GM18505 (cell line): Measurements from ENCODE around the gene TCEA3.

ENCODE experiments used
- ATAC-seq: cut with Tn5 transposase; IDR thresholded peaks from one replicate; pipeline ENCODE4 v1.9.1; 2021; ENCODE audit not compliant: unreplicated experiment
- POLR2A ChIP-seq: IDR thresholded peaks from 4 replicates; pipeline ENCODE4 v1.6.1; 2011; ENCODE audit warnings: borderline replicate concordance; ENCODE audit not compliant: insufficient read depth, insufficient read length; ENCODE audit errors: extremely low read depth

The TCEA3 gene

DNA sequence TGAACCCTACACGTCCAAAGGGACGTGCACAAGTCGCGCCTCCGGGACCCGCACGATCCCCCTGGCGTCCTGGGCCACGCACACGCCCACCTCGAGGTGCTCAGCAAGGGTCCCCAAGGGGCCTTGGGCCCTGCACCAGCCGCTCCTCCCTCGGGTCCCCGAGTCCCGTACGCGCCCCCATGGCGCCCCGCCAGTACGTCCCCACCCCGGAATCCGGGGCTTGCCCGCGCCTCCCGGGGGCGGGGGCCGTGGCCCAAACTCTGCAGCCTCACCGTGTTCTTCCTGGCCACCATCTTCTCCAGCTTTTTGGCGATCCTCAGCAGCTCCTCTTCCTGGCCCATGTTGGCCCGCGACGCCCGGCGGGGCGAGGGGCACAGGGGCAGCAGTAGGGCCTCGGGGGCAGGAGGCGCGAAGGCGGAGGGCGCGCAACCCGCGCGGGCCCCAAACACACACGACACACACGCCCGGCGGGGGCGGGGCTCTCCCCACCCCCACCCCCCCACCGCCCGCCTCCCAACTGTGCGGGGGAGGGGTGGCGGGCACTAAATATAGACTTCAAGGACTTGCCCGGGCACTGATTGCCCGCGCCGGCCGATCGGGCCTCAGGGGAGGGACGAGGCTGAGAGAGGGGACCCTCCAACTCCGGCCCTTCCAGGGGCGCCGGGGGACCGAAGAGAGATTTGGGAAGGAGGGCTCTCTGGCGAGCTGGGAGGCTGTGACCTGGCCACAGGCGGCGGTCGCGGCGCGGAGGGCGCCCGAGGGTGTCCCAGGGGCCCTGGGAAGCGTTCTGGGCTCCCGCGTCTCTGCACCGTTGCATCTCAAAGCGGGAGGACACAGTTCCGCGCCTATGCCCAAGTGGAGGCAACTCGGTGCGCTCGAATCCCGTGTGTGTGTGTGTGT lies at the start of gene TCEA3:
TCEA3 (minus strand) TSS at position 456 of the 900 bp plus-strand sequence; CDS start at position 341, 115 bp downstream.
- no peak for ATAC-seq
- TF ChIP-seq POLR2A = no peak

DNA sequence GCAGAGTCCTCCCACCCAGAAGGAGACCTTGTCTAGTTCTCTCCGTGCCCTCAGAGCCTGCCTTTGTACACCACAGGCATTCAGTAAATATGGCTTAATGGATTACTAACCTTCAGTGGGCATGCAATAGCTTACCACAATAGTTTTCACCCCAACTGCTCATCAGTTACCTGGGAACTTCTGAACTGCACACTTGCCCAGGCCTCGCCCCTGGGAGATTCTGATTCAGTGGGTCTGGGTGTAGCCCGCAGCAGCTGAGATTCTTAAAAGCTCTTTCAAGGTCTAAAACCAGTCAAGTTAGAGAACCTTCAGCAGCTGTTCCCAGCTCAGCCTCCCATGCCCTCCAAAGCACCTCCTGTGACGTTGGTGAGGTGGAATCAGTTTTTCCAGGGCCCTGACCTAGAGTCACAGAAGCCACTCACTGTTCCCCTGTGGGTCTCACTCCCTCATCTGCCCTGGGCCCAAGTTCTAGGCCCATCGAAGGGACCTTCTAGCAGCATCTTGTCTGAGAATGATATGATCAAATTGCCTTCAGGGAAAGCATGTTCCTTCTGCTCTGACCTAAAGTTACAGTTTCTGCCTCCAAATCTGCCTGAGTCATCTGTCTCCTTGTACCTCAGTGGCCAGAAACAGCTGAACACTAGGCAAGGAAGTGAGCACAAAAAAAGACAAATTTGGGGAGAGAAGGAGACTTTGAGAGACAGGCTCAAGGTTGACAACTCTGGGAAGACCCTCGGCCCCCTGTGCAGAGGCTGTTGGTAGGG lies 48.7 kb upstream of the TCEA3 start:
- TF ChIP-seq POLR2A = no peak
- no peak for ATAC-seq

DNA sequence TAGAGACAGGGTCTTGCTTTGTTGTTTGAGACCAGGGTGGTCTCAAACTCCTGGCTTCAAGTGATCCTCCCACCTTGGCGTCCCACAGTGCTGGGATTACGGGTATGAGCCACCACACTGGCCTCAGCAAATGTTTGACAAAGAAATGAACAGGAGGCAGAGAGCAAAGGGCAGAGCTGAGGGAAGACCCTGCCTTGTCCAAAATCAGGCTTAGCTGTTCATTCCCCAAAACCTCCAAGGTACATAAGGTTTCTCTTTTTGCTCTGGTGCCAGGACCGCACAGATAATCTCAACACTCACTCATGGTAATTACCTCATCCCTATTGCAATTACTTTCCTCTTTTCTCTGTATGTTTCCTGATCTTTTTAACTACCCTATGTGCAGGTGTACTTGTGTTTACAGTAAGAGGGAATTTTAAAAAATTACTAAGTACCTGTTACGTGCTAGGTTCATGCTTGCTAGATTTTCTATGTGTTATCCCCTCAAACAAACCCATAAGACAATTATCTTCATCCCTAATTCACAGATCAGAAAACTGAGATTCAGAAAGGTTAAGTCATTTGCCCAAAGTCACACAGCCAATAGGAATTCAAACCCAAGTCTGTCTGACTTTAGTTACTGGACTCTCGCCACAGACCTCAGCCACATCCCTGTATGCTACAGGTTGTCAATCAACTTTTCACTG lies 47.9 kb upstream of the TCEA3 start:
- no peak for ATAC-seq
- TF ChIP-seq POLR2A = no peak

DNA sequence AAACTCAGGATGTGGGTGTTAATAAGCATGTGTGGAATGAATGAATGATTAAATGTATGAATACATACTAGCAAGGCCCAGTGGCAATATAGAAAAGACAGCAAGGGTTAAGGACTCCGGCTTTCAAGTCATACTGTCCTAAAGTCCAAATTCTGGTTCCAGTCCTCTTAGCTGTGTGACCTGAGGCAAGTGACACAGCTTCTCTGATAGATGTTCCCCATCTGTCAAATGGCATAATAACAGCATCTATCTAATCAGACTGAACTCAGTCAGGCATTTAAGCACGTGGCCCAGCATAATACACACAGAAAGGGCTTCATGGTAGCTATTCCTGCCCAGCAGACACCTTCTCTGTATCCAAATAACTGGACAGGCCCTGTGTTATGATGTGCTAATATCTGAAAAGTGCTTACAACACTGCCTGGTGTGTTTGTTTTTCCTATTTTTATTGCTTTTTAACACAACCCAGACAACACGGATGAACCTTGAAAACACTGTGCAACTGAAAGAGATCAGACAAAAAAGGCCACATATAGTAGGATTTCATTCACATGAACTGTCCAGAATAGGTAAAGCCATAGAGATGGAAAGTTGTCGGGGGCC lies 47.0 kb upstream of the TCEA3 start:
- TF ChIP-seq POLR2A = no peak
- no peak for ATAC-seq

DNA sequence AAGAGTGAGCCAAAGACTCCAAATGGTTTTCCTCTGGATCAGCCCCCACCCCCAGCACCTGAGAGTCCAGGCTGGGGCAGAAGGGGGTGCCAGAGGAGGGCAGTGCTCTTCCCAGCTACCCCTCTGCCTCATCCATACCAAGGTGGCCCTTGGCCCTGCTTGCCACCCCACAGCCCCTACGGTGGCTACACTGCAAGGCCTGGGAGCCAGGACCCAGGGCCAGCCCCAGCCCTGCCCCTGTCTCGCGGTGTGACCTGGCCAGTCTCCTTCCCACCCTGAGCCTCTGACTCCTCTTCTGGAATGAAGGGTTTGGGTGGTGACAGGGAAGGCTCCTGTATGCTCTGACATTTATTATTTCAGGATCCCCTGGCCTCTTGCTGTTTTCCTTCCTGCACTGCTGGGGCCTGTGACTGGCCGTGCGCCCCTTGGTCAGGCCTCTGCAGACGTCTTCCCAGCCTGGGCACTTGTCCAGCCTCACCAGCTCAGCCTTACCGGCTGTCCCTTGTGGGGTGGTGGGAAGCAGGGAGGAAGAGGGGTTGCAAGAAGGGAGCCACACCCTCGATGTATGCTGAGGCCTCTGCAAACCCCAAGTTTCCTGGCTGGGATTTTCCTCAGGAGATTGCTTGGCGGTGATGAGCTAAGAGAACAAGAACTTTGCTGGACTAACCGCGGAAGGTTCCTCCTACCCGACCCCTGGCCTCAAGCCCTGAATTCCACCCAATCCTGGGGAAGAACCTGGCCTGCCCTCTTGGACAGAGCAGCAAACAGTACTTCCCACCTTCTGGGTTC lies 45.9 kb upstream of the TCEA3 start:
- TF ChIP-seq POLR2A = no peak
- ATAC-seq = no peak

DNA sequence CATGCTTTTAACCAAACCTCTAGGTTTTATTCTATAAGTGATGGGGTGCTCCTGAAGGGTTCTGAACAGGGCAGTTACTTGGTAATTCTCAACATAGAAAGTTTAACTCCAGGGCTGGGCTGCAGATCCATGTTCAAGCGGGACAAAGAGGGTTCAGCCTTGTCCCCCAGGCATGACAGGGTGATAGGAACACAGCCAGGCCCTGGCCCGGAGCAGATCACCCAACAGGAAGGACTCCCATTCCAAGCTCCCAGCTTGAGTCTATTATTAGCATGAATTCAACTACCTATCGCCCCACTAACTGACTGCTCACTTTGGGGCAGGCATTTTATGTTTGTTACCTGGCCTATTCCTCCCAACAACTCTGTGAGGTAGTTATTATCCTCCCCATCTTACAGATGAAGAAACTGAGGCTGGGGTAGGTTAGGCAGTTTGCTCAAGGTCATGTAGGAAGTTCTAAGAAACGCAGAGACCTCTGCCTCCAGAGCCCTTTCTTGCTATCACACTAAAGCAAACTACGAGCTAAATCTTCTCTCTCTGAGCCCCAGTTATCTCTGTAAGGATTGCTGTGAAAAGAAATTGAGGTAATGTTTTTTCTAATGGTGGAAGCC lies 44.9 kb upstream of the TCEA3 start:
- no peak for TF ChIP-seq POLR2A
- no peak for ATAC-seq

DNA sequence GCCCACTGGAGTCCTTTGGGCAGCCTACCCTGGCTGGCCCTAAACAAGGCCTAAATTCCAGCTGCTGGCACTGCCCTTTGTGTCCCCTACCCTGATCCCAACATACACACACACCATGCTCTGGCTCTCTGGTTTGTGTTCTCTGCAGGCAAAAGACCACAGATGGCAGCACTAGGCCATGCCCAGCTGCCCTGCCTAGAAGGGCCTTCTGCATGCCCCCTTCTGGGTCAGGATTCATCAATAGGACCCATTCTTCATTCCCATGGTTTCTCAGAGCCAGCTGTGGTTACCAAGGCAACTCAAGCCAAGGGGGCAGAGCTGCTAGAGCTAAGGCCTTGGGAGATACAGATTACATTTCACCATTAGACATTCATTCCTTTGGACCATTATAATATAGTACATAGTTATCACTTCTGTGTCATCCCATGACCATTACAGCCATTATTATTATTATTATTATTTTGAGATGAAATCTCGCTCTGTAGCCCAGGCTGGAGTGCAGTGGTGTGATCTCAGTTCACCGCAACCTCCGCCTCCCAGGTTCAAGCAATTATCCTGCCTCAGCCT lies 42.0 kb upstream of the TCEA3 start:
- ATAC-seq = no peak

DNA sequence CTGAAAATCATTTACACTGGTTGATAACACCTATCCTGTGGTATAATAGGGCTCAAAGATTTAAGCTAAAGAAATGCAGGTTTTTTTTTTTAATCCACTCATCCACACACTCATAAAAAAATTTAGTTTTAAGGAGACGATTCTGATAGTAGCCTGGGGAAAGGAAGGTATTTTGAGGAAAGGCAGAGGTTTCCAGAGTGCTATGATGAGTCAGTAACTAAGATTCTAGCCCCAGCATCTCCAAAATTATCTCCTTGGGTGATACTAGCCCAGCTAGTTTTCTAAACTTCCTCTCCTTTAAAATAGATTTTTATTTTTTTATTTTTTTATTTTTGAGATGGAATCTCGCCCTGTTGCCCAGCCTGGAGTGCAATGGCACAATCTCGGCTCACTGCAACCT lies 38.7 kb upstream of the TCEA3 start:
- no peak for TF ChIP-seq POLR2A
- ATAC-seq = no peak

More for the DNA sequence above, 42.0 kb upstream of the TCEA3 start:
- no peak for TF ChIP-seq POLR2A

DNA sequence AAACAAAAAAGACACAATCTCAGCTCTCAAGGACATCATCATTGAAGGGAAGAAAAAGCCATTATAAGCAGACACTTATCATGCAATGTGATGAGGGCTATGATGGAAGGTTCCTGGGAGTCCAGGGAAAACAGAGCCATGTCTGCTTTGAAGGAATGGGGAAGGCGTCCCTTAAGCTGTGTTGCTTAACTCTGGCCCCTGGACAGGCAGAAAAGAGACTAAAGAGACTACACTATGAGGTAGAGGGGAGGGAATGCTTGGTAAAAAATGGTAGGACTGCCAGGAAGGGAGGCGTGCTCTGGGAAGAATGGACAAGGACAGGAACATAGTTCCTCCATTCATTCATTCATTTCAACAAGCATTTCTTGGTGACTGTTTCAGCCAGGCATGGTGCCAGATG lies 38.2 kb upstream of the TCEA3 start:
- no peak for TF ChIP-seq POLR2A
- ATAC-seq = no peak

DNA sequence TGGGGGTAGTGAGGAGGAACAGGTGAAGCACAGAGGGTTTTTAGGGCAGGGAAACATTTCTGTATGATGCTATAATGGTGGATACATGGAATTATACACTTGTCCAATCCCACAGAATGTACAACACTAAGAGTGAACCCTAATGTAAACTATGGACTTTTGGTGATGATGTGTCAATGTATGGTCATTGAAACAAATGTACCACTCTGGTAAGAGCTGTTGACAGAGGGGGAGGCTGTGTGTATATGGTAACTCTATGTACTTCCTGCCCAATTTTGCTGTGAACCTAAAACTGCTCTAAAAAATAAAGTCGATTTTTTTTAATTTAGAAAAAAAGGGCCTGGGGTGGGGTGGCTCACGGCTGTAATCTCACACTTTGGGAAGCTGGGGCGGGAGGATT lies 36.5 kb upstream of the TCEA3 start:
- no peak for ATAC-seq
- TF ChIP-seq POLR2A = no peak

DNA sequence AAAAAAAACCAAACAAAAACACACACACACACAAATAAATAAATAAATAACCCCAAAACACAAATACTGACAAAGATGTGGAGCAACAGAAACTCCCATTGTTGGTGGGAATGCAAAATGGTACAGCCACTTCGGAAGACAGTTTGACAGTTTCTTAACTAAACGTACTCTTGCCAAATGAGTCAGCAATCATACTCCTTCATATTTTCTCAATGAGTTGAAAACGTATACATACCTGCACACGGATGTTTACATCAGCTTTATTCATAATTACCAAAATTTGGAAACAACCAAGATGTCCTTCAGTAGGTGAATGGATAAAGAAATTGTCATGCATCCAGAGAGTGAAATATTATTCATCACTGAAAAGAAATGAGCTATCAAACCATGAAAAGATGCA lies 36.0 kb upstream of the TCEA3 start:
- ATAC-seq = no peak
- no peak for TF ChIP-seq POLR2A

DNA sequence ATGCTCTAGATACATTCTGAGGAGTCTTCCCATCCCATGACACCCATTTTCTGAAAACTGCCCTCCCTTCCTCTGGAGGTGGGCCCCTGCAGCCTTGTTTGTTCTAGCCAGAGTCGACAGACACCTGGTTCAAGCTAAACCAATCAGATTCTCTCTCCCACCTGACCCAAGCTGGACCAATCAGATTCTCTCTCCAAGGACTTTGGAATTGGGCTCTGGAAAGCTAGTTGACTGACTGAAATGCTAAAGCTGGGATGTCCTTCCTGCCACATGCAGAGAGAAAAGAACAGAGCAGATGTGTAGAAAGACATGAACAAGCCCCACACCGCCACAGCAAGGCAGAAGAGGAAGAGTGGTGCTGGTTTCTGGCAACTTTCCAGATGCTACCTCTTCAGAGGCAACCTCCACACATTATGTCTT lies 34.8 kb upstream of the TCEA3 start:
- no peak for ATAC-seq

More for the DNA sequence above, 34.8 kb upstream of the TCEA3 start:
- TF ChIP-seq POLR2A = no peak
